CD4-positive, alpha-beta T cell treated with Interleukin-12 subunit alpha and Interleukin-12 subunit beta, for 1 hour (primary cell): ENCODE data around the gene KDM4D.
"Not testable (repeated sequence)": the region's sequence is repeated elsewhere in the genome, so short reads cannot be mapped to it uniquely, and the experiment has no call there.

ENCODE experiments used
- DNase-seq: peaks from one replicate; pipeline ENCODE4 v3.0.0-alpha.2; 2020

The KDM4D gene

GRCh38 chr11:94973099-94973968 is at the start of gene KDM4D, which contains the start of gene CWC15:
KDM4D (plus strand) TSS chr11:94973709; CDS start chr11:94997373, 23,664 bp downstream.
CWC15 (minus strand) TSS chr11:94973556; CDS start chr11:94972185, 1,371 bp downstream.
- peak; percentile 94 for DNase-seq

- DNase-seq: no peak
Observed at GRCh38 chr11:94924171-94924572, 49.3 kb upstream of the KDM4D start.

- DNase-seq: peak; percentile 30
Observed at GRCh38 chr11:94924612-94925011, 48.9 kb upstream of the KDM4D start.

- no peak for DNase-seq
Observed at GRCh38 chr11:94925422-94926270, 47.9 kb upstream of the KDM4D start.

- no peak for DNase-seq
Observed at GRCh38 chr11:94926271-94926625, 47.3 kb upstream of the KDM4D start.

GRCh38 chr11:94926698-94927237 is 46.7 kb upstream of the KDM4D start:
- no peak for DNase-seq

- no peak for DNase-seq
Observed at GRCh38 chr11:94928117-94928990, 45.2 kb upstream of the KDM4D start.

GRCh38 chr11:94932072-94932471 is 41.4 kb upstream of the KDM4D start:
- not testable (repeated sequence) for DNase-seq

GRCh38 chr11:94932503-94932902 is 41.0 kb upstream of the KDM4D start:
- no peak for DNase-seq

- DNase-seq: no peak
Observed at GRCh38 chr11:94933223-94934130, 40.0 kb upstream of the KDM4D start.

GRCh38 chr11:94934362-94934761 is 39.1 kb upstream of the KDM4D start:
- no peak for DNase-seq

GRCh38 chr11:94934846-94935245 is 38.7 kb upstream of the KDM4D start:
- peak; percentile 19 for DNase-seq

- no peak for DNase-seq
Observed at GRCh38 chr11:94938095-94939055, 35.1 kb upstream of the KDM4D start.

- DNase-seq: no peak
Observed at GRCh38 chr11:94939346-94939745, 34.2 kb upstream of the KDM4D start.

GRCh38 chr11:94941131-94941530 is 32.4 kb upstream of the KDM4D start:
- DNase-seq: no peak

GRCh38 chr11:94946812-94947211 is 26.7 kb upstream of the KDM4D start:
- DNase-seq: no peak

- no peak for DNase-seq
Observed at GRCh38 chr11:94948070-94948617, 25.4 kb upstream of the KDM4D start.

GRCh38 chr11:94954753-94955152 is 18.8 kb upstream of the KDM4D start:
- no peak for DNase-seq

- DNase-seq: no peak
Observed at GRCh38 chr11:94956963-94957362, 16.5 kb upstream of the KDM4D start.
